ENCODE measurements around the gene SMC1B. TPM values are rescaled to one million over a fixed set of nuclear protein-coding genes. Genes with fewer than 3 reads are reported as not detected.

The SMC1B gene
- total RNA-seq, 1 donor from 2014 or later = 0.13 TPM

DNA sequence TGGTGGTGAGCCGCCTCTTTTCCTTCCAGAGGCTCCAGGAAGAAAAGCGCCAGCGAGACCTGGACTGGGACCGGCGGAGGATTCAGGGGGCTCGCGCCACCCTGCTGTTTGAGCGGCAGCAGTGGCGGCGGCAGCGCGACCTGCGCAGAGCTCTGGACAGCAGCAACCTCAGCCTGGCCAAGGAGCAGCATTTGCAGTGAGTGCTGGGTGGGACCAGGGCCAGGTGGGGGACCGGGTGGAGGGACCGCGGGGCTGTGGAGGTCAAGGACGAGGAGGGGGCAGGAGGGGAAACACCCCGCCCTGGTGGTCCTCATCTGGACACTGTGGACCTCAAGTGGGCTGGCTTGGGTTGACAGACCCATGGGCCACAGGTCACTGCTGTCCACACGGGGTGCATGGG is 17.5 kb upstream of the SMC1B start:
- ATAC-seq (ENCODE audit: low read depth) (no peak), DNase-seq (no peak)
- ChIA-PET POLR2A (no interaction called here), CTCF (interaction anchor here (0.9 kb wide), 1 partner anchor 12 kb away, joined by 4 read pairs; no protein-coding TSS in a partner anchor)
- Mint-ChIP-seq H3K27me3 (no peaks in the 10 kb centered on the region), H3K27ac (no peak overlapping the region), H3K4me3 (no peak overlapping the region), H3K36me3 (ENCODE audit: low read depth) (no peaks in the 10 kb centered on the region), H3K9me3 (no peaks in the 10 kb centered on the region), H3K4me1 (peaks cover 32% of the 10 kb centered on the region)
- TF ChIP-seq, protein P1, sequence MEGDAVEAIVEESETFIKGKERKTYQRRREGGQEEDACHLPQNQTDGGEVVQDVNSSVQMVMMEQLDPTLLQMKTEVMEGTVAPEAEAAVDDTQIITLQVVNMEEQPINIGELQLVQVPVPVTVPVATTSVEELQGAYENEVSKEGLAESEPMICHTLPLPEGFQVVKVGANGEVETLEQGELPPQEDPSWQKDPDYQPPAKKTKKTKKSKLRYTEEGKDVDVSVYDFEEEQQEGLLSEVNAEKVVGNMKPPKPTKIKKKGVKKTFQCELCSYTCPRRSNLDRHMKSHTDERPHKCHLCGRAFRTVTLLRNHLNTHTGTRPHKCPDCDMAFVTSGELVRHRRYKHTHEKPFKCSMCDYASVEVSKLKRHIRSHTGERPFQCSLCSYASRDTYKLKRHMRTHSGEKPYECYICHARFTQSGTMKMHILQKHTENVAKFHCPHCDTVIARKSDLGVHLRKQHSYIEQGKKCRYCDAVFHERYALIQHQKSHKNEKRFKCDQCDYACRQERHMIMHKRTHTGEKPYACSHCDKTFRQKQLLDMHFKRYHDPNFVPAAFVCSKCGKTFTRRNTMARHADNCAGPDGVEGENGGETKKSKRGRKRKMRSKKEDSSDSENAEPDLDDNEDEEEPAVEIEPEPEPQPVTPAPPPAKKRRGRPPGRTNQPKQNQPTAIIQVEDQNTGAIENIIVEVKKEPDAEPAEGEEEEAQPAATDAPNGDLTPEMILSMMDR (IDR thresholded peaks at IDR 0.05) = no peak
- intact Hi-C loops (cut with micrococcal nuclease) = loop anchor here (10.0 kb wide), 1 partner anchor 266 kb away; the partner anchor contains the start of gene NUP50

DNA sequence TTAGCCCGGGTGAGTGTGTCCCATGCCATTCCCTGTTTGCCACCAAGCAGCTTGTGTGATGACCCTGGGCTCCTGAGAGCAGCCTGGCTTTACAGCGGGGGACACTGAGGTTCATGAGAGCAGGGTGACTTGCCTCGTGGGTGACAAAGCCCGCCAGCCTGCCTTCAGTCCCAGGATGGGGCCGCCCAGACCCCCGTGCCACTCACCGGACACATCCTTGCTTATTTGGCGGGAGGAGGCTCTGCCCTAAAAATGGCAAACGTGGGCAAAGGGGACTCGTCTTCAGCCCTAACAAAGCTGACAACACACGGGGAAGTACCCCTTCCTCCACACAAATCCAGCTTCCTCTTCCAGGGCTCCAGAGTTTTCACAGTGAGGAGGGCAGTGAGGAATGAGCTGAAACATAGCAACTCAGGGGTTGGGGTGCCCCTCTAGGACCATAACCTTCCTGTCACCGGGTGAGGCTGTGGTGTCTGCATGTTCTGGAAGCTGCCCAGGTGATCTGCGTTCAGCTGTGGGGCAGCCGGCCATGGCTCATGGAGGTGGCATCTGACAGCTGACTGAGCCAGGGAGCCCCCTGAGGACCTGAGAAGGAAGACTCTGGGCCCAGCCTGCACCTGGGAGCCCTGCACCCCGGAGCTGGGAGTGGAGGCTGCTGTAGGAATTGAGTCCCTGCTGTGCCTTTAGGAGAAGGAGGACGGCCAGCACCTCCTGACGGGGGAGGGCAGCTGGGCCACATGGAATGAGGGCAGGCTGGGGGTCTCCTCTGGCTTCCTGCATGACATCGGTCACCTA is 16.8 kb upstream of the SMC1B start:
- ChIA-PET CTCF (no interaction called here), POLR2A (interaction anchor here (0.6 kb wide), 1 partner anchor 196 kb away, joined by 3 read pairs; no protein-coding TSS in a partner anchor)
- no peaks in the 10 kb centered on the region for H3K9me3 Mint-ChIP-seq
- H3K36me3 Mint-ChIP-seq (ENCODE audit: low read depth) = no peaks in the 10 kb centered on the region
- TF ChIP-seq, protein P1 (IDR thresholded peaks at IDR 0.05) = no peak
- H3K4me1 Mint-ChIP-seq = peaks cover 26% of the 10 kb centered on the region
- DNase-seq (no peak), ATAC-seq (ENCODE audit: low read depth) (no peak)
- intact Hi-C loops (cut with micrococcal nuclease) = loop anchor here (10.0 kb wide), 1 partner anchor 265 kb away; the partner anchor contains the start of gene NUP50
- H3K4me3 Mint-ChIP-seq = no peak overlapping the region
- H3K27me3 Mint-ChIP-seq = no peaks in the 10 kb centered on the region
- no peak overlapping the region for H3K27ac Mint-ChIP-seq

DNA sequence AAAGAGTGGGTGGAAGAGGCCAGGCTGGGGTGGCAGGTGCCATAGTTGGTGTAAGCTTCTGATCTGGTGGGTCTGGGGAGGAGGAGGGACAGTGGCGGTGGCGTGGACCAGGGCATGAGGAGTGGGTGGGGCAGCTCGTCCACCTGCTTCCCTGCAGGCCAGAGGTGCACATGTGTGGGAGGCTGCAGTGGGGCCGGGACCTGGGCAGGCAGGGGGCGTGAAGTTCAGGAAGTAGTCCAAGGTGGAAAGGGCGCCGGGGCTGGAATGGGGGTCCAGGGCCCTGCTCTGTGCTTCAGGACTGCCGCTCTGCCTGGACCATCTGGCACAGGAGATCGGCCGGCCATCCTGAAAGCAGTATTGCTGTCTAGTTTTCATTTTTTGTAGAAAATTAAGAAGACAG is 16.0 kb upstream of the SMC1B start:
- peak overlapping the region; percentile 41 for H3K27ac Mint-ChIP-seq
- no peak for DNase-seq
- H3K4me3 Mint-ChIP-seq = peak overlapping the region; percentile 48

DNA sequence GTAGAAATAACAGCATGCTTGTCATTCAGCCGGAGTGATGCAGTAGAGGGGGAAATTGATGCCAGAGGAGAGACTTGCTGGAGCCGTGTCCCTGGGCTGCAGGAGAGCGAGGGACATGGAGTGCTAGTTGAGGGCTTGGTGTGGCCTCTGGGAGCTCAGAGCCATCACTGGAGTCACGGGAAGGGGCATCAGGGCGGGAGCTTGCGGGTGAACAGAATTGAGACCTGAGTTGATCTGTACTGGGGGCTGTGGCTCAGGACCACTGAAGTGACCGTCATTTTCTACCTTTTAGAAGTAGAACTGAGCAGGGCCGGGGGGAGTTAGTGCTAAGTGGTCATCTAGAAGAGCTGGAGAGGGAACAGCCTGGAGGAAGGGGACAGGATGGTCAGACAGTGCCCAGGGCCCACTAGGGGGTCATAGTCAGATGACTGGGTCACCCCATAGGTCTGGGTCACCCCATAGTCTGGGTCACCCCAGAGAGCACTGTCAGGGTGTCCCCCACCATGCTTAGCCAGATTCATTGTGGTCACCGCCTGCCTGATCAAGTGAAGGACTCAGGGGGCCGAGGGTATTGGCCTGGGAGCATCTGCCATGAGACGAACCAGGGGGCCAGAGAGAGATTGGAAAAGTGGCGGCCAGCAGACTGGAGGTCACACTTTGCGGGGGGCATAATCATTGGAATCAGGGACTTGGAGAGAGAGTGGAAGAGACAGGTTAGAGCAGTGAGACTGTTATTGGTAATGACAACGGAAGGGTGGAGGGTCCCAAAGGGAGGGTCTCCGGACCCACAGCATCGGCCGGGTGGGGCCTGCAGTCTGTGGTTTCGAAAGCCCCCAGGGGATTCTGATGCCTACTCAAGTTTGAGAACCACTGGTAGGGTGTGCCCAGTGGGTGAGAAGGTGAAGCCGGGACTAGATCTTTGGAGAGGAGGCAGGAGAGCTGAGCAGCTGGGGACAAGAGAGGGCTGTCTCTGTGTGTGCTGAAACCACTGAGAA is 15.3 kb upstream of the SMC1B start:
- ATAC-seq (ENCODE audit: low read depth) (peak; percentile 21), DNase-seq (no peak)
- Mint-ChIP-seq H3K4me1 (peaks cover 31% of the 10 kb centered on the region), H3K27me3 (no peaks in the 10 kb centered on the region), H3K36me3 (ENCODE audit: low read depth) (no peaks in the 10 kb centered on the region), H3K27ac (peak overlapping the region; percentile 41), H3K9me3 (no peaks in the 10 kb centered on the region), H3K4me3 (peak overlapping the region; percentile 48)
- CTCF ChIA-PET = no interaction called here
- TF ChIP-seq, protein P1 (IDR thresholded peaks at IDR 0.05) = no peak
- intact Hi-C loops (cut with micrococcal nuclease) = no loop called here
- POLR2A ChIA-PET = interaction anchor here (1.0 kb wide), 1 partner anchor 157 kb away, joined by 3 read pairs; no protein-coding TSS in a partner anchor

More for the DNA sequence above, 16.0 kb upstream of the SMC1B start:
- CTCF ChIA-PET = no interaction called here
- intact Hi-C loops (cut with micrococcal nuclease) = no loop called here
- POLR2A ChIA-PET = interaction anchor here (0.6 to 1.0 kb wide), 2 partner anchors 158 to 196 kb away, joined by 3 read pairs; no protein-coding TSS in a partner anchor
- TF ChIP-seq, protein P1 (IDR thresholded peaks at IDR 0.05) = no peak
- H3K4me1 Mint-ChIP-seq = peaks cover 26% of the 10 kb centered on the region
- no peak for ATAC-seq (ENCODE audit: low read depth)
- no peaks in the 10 kb centered on the region for H3K27me3 Mint-ChIP-seq
- H3K9me3 Mint-ChIP-seq = no peaks in the 10 kb centered on the region
- H3K36me3 Mint-ChIP-seq (ENCODE audit: low read depth) = no peaks in the 10 kb centered on the region
